Esophagus muscularis mucosa (tissue), 3 donors: ENCODE data around the gene B3GNT2.

Source experiments
- POLR2A ChIP-seq: fragments of 450-650 bp; IDR thresholded peaks from one replicate; pipeline ENCODE4 v1.6.1; 2017; ENCODE audit warnings: antibody characterized with exemption, moderate library complexity, mild to moderate bottlenecking, low read depth
- TF ChIP-seq, protein P1 (sequence below), 3 experiments: fragments of 200-600 bp in 2 of 3; fragments of 450-650 bp in 1 of 3; sonication (generic) in 2 of 3; IDR thresholded peaks; one replicate each; pipeline ENCODE4 v1.5.1; 2017 to 2019; ENCODE audit warnings: antibody characterized with exemption in 3 of 3, mild to moderate bottlenecking in 2 of 3, moderate library complexity in 1 of 3

DNA sequence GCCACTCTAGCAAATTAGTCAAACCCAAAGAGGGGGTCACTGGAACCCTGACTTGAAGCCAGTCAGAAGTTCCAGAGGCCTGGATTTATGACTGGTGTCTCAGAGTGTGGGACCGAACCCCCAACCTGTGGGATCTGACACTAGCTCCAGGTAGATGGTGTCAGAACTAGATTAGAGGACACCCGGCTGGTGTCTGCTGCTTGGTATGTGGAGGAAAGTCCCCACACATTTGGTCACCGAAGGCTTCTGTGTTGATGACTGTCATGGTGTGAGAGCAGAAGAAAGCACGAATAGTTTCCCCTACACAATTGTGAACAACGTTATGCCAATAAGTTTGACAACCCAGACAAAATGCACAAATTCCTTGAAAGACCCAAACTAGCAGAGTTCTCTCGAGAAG, 48.1 kb downstream of the B3GNT2 start:
- TF ChIP-seq, protein P1, sequence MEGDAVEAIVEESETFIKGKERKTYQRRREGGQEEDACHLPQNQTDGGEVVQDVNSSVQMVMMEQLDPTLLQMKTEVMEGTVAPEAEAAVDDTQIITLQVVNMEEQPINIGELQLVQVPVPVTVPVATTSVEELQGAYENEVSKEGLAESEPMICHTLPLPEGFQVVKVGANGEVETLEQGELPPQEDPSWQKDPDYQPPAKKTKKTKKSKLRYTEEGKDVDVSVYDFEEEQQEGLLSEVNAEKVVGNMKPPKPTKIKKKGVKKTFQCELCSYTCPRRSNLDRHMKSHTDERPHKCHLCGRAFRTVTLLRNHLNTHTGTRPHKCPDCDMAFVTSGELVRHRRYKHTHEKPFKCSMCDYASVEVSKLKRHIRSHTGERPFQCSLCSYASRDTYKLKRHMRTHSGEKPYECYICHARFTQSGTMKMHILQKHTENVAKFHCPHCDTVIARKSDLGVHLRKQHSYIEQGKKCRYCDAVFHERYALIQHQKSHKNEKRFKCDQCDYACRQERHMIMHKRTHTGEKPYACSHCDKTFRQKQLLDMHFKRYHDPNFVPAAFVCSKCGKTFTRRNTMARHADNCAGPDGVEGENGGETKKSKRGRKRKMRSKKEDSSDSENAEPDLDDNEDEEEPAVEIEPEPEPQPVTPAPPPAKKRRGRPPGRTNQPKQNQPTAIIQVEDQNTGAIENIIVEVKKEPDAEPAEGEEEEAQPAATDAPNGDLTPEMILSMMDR (IDR thresholded peaks at IDR 0.05), result no peak
- no peak for TF ChIP-seq POLR2A
